K562 (cell line): ENCODE results near the gene GMIP. TPM values are rescaled to one million over a fixed set of nuclear protein-coding genes. Genes with fewer than 3 reads are reported as not detected.

Source experiments
- ATF3 ChIP-seq, 2 experiments: fragments of 450-650 bp in 1 of 2; sonication (generic) in 1 of 2; formaldehyde crosslinking in 1 of 2; IDR thresholded peaks in 1 of 2; conservative IDR thresholded peaks in 1 of 2; 2 replicates each; pipeline versions ENCODE4 v1.6.1 to v1.8.1; 2016 to 2023; ENCODE audit warnings: mild to moderate bottlenecking in 2 of 2, moderate library complexity in 2 of 2, inconsistent platforms in 1 of 2, missing genetic modification reagents in 1 of 2
- CREM ChIP-seq: IDR thresholded peaks from 2 replicates; pipeline ENCODE4 v1.6.1; 2014; ENCODE audit warnings: antibody characterized with exemption, low read depth
- ERF ChIP-seq: fragments of 450-650 bp; formaldehyde crosslinking; IDR thresholded peaks from 2 replicates; pipeline ENCODE4 v1.4.0; 2020; ENCODE audit warnings: mild to moderate bottlenecking, mixed read lengths
- ETV5 ChIP-seq: sonication (generic); formaldehyde crosslinking; IDR thresholded peaks from 2 replicates; pipeline ENCODE4 v1.4.0; 2020; ENCODE audit warnings: low read depth, mild to moderate bottlenecking, missing genetic modification reagents
- ETV6 ChIP-seq, 3 experiments: fragments of 150-350 bp in 1 of 3; sonication (generic) in 1 of 3; formaldehyde crosslinking in 1 of 3; IDR thresholded peaks; 2 replicates each; pipeline versions ENCODE4 v1.6.1 to v1.8.0; 2014 to 2022; ENCODE audit warnings: borderline replicate concordance in 2 of 3, low read depth in 2 of 3, antibody characterized with exemption in 1 of 3, low read length in 1 of 3, mild to moderate bottlenecking in 1 of 3, missing genetic modification reagents in 1 of 3
- EWSR1 ChIP-seq: fragments of 450-650 bp; IDR thresholded peaks from 2 replicates; pipeline ENCODE4 v1.6.1; 2018; ENCODE audit warnings: borderline replicate concordance, mild to moderate bottlenecking, low read depth, moderate library complexity; ENCODE audit not compliant: partially characterized antibody
- GMEB1 ChIP-seq: fragments of 250-450 bp; sonication (Bioruptor Pico); IDR thresholded peaks from 2 replicates; pipeline ENCODE4 v1.4.0; 2020; ENCODE audit warnings: mild to moderate bottlenecking
- HNRNPH1 ChIP-seq: fragments of 200-400 bp; formaldehyde crosslinking; optimal IDR thresholded peaks from 2 replicates; pipeline ENCODE3; 2017; ENCODE audit warnings: low read depth, mild to moderate bottlenecking, low read length, moderate library complexity
- HNRNPLL ChIP-seq: fragments of 200-400 bp; formaldehyde crosslinking; IDR thresholded peaks from 2 replicates; pipeline ENCODE4 v1.6.1; 2017; ENCODE audit warnings: low read length, low read depth, mild to moderate bottlenecking; ENCODE audit not compliant: poor library complexity, severe bottlenecking
- LEF1 ChIP-seq: fragments of 450-650 bp; IDR thresholded peaks from 2 replicates; pipeline ENCODE4 v1.6.1; 2016; ENCODE audit warnings: mild to moderate bottlenecking
- PBX2 ChIP-seq, 2 experiments: IDR thresholded peaks in 1 of 2; conservative IDR thresholded peaks in 1 of 2; 2 replicates each; pipeline ENCODE4 v1.6.1; 2016; ENCODE audit warnings: low read depth in 2 of 2, mild to moderate bottlenecking in 1 of 2, missing compliant biosample characterization in 1 of 2, missing genetic modification characterization in 1 of 2, moderate library complexity in 1 of 2
- POU5F1 ChIP-seq: fragments of 150-350 bp; IDR thresholded peaks from 2 replicates; pipeline ENCODE4 v1.6.1; 2014; ENCODE audit warnings: borderline replicate concordance, low read length, low read depth, mild to moderate bottlenecking; ENCODE audit not compliant: partially characterized antibody
- SIN3B ChIP-seq: fragments of 450-650 bp; IDR thresholded peaks from 2 replicates; pipeline ENCODE4 v1.6.1; 2017; ENCODE audit warnings: low read depth, mild to moderate bottlenecking, moderate library complexity
- SREBF2 ChIP-seq: sonication (generic); formaldehyde crosslinking; IDR thresholded peaks from 2 replicates; pipeline ENCODE4 v1.4.0; 2020; ENCODE audit warnings: mild to moderate bottlenecking, missing genetic modification reagents
- TBP ChIP-seq: optimal IDR thresholded peaks from 2 replicates; pipeline ENCODE3; 2011; ENCODE audit warnings: low read depth, low read length, improper control_type of control experiment
- TCFL5 ChIP-seq: fragments of 250-450 bp; sonication (Bioruptor Pico); conservative IDR thresholded peaks from 2 replicates; pipeline ENCODE4 v1.6.1; 2021; ENCODE audit warnings: mild to moderate bottlenecking, moderate library complexity, matching md5 sums
- ZBED1 ChIP-seq: IDR thresholded peaks from 2 replicates; pipeline ENCODE4 v1.6.1; 2014
- ZFP91 ChIP-seq: sonication (generic); formaldehyde crosslinking; IDR thresholded peaks from 2 replicates; pipeline ENCODE4 v1.8.0; 2022; ENCODE audit warnings: mild to moderate bottlenecking, missing genetic modification reagents
- ZNF175 ChIP-seq: fragments of 200-800 bp; sonication (Bioruptor generic); IDR thresholded peaks from 2 replicates; pipeline ENCODE4 v1.6.1; 2016; ENCODE audit warnings: low read depth, mild to moderate bottlenecking, missing genetic modification characterization, missing compliant biosample characterization
- ZNF668 ChIP-seq: fragments of 250-450 bp; sonication (Bioruptor Pico); IDR thresholded peaks from 2 replicates; pipeline ENCODE4 v1.8.0; 2022; ENCODE audit warnings: mild to moderate bottlenecking, inconsistent platforms
- polyA plus RNA-seq, 8 experiments: library from polyadenylated mRNA; depleted of rRNA in 4 of 8; stranded (reverse) in 5 of 8; unstranded in 3 of 8; fragments of >200 nt; fragmentation: Nextera tagmentation in 2 of 8; fragmentation: Illumina TruSeq in 1 of 8; extraction: Ambion mirVana in 2 of 8; extraction: Trizol in 1 of 8; gene quantifications; 2 replicates each; pipeline versions ENCODE4 v1.2.1 to v1.2.3, GENCODE V29; 2011 to 2014; ENCODE audit warnings: inconsistent platforms in 1 of 8, missing spikeins in 1 of 8
- total RNA-seq, 7 experiments: library from RNA; depleted of rRNA in 6 of 7; stranded (reverse); fragments of >200 nt in 6 of 7; fragmentation: Illumina TruSeq in 2 of 7; extraction: Trizol in 2 of 7; gene quantifications; 2 replicates each; pipeline versions ENCODE4 v1.2.1 to v1.2.3, GENCODE V29; 2011 to 2021; ENCODE audit warnings: low replicate concordance in 1 of 7

GMIP gene
- total and polyA plus RNA-seq, 9 of the 15 experiments (the other 6 are each of a cell fraction or from before 2014, with no cell fraction given) = 0.14 to 15.8 (median 3.2) TPM

GRCh38 chr19:19597809-19598306 is 45.6 kb downstream of the GMIP start (continued):
- TF ChIP-seq PBX2 (CRISPR knock-in tag; IDR thresholded peaks at IDR 0.05; ENCODE audit: low read depth) (no peak), PBX2 (tag; conservative IDR thresholded peaks at IDR 0.05; ENCODE audit: low read depth) (peak; percentile 27; the same call in 1 of the 2 replicates), CREM (peak; percentile 73), SIN3B (no peak), POU5F1 (no peak), ETV6 (IDR thresholded peaks at IDR 0.05; ENCODE audit: borderline replicate concordance in 1 of 2, low read depth in 2 of 2, low read length in 1 of 2) (no peak), ETV6 (CRISPR knock-in tag; IDR thresholded peaks at IDR 0.05; ENCODE audit: borderline replicate concordance) (no peak), ETV5 (CRISPR knock-in tag) (no peak), GMEB1 (CRISPR knock-in tag) (no peak), LEF1 (no peak), ZFP91 (CRISPR knock-in tag) (no peak), TCFL5 (CRISPR knock-in tag) (no peak), ATF3 (IDR thresholded peaks at IDR 0.05) (peak; percentile 74), ATF3 (CRISPR knock-in tag; conservative IDR thresholded peaks at IDR 0.05) (no peak), ZNF668 (CRISPR knock-in tag) (no peak), ZNF175 (no peak), ERF (CRISPR knock-in tag) (no peak), HNRNPH1 (no peak), EWSR1 (no peak), HNRNPLL (no peak), SREBF2 (CRISPR knock-in tag) (no peak), ZBED1 (no peak), TBP (no peak)
